Right lobe of liver (tissue), 4 donors: ENCODE data around the gene OR52K1.

Source experiments
- CTCF ChIP-seq, 4 donors: fragments of 200-600 bp in 3 of 4; fragments of 450-650 bp in 1 of 4; IDR thresholded peaks; one replicate each; pipeline versions ENCODE4 v1.5.1 to v1.8.0; 2016 to 2022; ENCODE audit warnings: antibody characterized with exemption in 4 of 4, mild to moderate bottlenecking in 2 of 4
- POLR2A ChIP-seq: fragments of 450-650 bp; IDR thresholded peaks from one replicate; pipeline ENCODE4 v1.6.1; 2017; ENCODE audit warnings: antibody characterized with exemption, mild to moderate bottlenecking
- donor health status: DM: no; HTN: no; CAD: no.
- donor health status: DM: no; HTN: no; CAD: no.
- donor health status: DM: no; HTN: yes; CAD: no.

- no peak for TF ChIP-seq CTCF (IDR thresholded peaks at IDR 0.05)
- TF ChIP-seq POLR2A, result no peak
Measured at GRCh38 chr11:4466131-4466870, 16.1 kb upstream of the OR52K1 start.
